ENCODE measurements around the gene GNAL. TPM values are rescaled to one million over a fixed set of nuclear protein-coding genes. Genes with fewer than 3 reads are reported as not detected.

GNAL gene
- total RNA-seq, 1 experiment from 2014 or later: 28.4 TPM

DNA sequence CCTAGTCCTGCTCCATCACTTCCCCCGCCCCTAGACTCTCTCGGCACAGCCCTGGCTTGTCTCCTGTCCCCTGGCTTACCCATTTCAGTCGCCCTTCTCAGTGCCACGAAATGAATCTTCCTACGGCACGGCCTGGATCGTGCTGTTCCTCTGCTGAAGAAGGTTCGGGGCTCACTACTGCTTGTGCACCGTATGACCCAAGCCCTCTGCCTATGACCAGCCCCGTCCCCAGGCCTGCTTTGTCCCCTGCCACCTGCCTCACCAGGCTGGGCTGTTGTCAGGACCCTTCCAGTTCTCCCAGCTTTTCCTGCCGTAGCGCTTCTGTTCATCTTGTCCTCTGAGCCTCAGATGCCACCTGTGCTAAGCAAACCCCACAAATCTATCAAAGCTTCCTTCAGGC is 176.0 kb downstream of the GNAL start:
- BruUV-seq (replicated peaks): no TSS peak
- no peaks in the 10 kb centered on the region for H3K27me3 Mint-ChIP-seq (ENCODE audit: insufficient read depth, unreplicated experiment)
- no peak overlapping the region for H3K4me3 ChIP-seq (ENCODE audit: low read depth, low read length)
- no peak overlapping the region for H3K4me3 Mint-ChIP-seq (ENCODE audit: unreplicated experiment)
- TF ChIP-seq, protein P1, sequence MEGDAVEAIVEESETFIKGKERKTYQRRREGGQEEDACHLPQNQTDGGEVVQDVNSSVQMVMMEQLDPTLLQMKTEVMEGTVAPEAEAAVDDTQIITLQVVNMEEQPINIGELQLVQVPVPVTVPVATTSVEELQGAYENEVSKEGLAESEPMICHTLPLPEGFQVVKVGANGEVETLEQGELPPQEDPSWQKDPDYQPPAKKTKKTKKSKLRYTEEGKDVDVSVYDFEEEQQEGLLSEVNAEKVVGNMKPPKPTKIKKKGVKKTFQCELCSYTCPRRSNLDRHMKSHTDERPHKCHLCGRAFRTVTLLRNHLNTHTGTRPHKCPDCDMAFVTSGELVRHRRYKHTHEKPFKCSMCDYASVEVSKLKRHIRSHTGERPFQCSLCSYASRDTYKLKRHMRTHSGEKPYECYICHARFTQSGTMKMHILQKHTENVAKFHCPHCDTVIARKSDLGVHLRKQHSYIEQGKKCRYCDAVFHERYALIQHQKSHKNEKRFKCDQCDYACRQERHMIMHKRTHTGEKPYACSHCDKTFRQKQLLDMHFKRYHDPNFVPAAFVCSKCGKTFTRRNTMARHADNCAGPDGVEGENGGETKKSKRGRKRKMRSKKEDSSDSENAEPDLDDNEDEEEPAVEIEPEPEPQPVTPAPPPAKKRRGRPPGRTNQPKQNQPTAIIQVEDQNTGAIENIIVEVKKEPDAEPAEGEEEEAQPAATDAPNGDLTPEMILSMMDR (IDR thresholded peaks at IDR 0.05; ENCODE audit: insufficient read depth in 1 of 2, low read depth in 1 of 2, low read length in 1 of 2, severe bottlenecking in 1 of 2, unreplicated experiment in 1 of 2): no peak
- intact Hi-C loops (cut with micrococcal nuclease; ENCODE audit: unreplicated experiment): no loop called here
- peaks cover 6% of the 10 kb centered on the region for H3K36me3 Mint-ChIP-seq (ENCODE audit: insufficient read depth, unreplicated experiment)
- H3K36me3 ChIP-seq (ENCODE audit: control insufficient read depth, insufficient read depth, low read length): no peaks in the 10 kb centered on the region
- POLR2A ChIA-PET: no interaction called here
- CTCF ChIA-PET: interaction anchor here (0.7 to 0.9 kb wide), 2 partner anchors 132 to 455 kb away, joined by 4 to 8 read pairs; no protein-coding TSS in a partner anchor
- H3K4me1 Mint-ChIP-seq (ENCODE audit: low read depth, unreplicated experiment): peaks cover 14% of the 10 kb centered on the region
- H3K27me3 ChIP-seq (replicated peaks; ENCODE audit: control insufficient read depth, insufficient read depth, low read length): no peaks in the 10 kb centered on the region
- no peak overlapping the region for H3K27ac Mint-ChIP-seq (ENCODE audit: unreplicated experiment)
- no peaks in the 10 kb centered on the region for H3K9me3 ChIP-seq
- H3K4me1 ChIP-seq: peaks cover 25% of the 10 kb centered on the region
- H3K9me3 Mint-ChIP-seq (ENCODE audit: unreplicated experiment): no peaks in the 10 kb centered on the region
- no peak for DNase-seq

DNA sequence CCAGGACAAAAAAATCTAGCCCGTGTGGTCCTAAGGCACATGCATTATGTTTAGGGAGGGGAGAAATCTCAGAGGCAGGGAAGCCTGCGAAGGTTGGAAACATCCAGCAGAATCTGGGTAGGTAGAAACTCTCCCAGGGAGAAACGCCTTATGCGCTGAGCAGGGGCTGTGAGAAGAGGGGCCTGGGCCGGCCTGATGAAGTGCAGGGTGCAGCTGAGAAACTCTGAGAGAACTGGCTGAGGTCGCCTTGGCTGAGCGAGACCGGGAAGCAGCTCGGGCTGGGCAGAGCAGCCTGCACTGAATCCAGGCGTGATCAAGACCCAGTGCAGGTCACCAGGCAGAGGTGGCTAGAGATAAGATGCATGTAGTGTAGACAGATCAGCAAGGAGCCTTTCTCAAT is 177.3 kb downstream of the GNAL start:
- no peak for DNase-seq
- no peaks in the 10 kb centered on the region for H3K36me3 ChIP-seq (ENCODE audit: control insufficient read depth, insufficient read depth, low read length)
- no peak overlapping the region for H3K4me3 Mint-ChIP-seq (ENCODE audit: unreplicated experiment)
- POLR2A ChIA-PET: no interaction called here
- intact Hi-C loops (cut with micrococcal nuclease; ENCODE audit: unreplicated experiment): no loop called here
- no TSS peak for BruUV-seq (replicated peaks)
- peak overlapping the region; percentile 66 for H3K27ac Mint-ChIP-seq (ENCODE audit: unreplicated experiment)
- CTCF ChIA-PET: interaction anchor here (0.7 kb wide), 1 partner anchor 40 kb away, joined by 3 read pairs; no protein-coding TSS in a partner anchor
- H3K4me3 ChIP-seq (ENCODE audit: low read depth, low read length): no peak overlapping the region
- no peaks in the 10 kb centered on the region for H3K9me3 ChIP-seq
- TF ChIP-seq, protein P1 (IDR thresholded peaks at IDR 0.05; ENCODE audit: insufficient read depth in 1 of 2, low read depth in 1 of 2, low read length in 1 of 2, severe bottlenecking in 1 of 2, unreplicated experiment in 1 of 2): no peak
- no peaks in the 10 kb centered on the region for H3K27me3 Mint-ChIP-seq (ENCODE audit: insufficient read depth, unreplicated experiment)
- peaks cover 12% of the 10 kb centered on the region for H3K4me1 ChIP-seq
- H3K9me3 Mint-ChIP-seq (ENCODE audit: unreplicated experiment): no peaks in the 10 kb centered on the region
- H3K36me3 Mint-ChIP-seq (ENCODE audit: insufficient read depth, unreplicated experiment): peaks cover 6% of the 10 kb centered on the region
- H3K4me1 Mint-ChIP-seq (ENCODE audit: low read depth, unreplicated experiment): peaks cover 7% of the 10 kb centered on the region
- H3K27me3 ChIP-seq (replicated peaks; ENCODE audit: control insufficient read depth, insufficient read depth, low read length): no peaks in the 10 kb centered on the region

DNA sequence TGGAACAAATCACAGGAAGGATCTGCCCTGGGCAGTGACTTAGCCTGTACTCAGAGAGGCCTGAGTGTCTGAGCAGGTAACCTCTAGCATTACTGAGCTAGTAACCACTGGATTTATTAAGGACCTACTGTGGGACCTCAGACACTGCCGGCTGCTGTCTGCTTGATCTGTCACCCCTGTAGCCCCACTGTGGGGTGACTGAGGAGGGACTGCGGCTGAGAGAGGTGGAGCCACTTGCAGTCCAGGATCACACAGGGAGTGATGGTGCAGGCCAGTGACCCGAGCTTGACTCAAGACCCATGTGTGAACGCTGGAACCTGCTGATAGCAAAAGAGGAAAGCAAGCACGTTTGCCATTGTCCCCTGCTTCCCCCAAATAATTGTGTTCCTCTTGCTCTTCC is 177.7 kb downstream of the GNAL start:
- no TSS peak for BruUV-seq (replicated peaks)
- Mint-ChIP-seq H3K9me3 (ENCODE audit: unreplicated experiment) (no peaks in the 10 kb centered on the region), H3K27ac (ENCODE audit: unreplicated experiment) (peak overlapping the region; percentile 66), H3K36me3 (ENCODE audit: insufficient read depth, unreplicated experiment) (peaks cover 3% of the 10 kb centered on the region), H3K27me3 (ENCODE audit: insufficient read depth, unreplicated experiment) (no peaks in the 10 kb centered on the region), H3K4me1 (ENCODE audit: low read depth, unreplicated experiment) (peaks cover 3% of the 10 kb centered on the region), H3K4me3 (ENCODE audit: unreplicated experiment) (no peak overlapping the region)
- CTCF ChIA-PET: interaction anchor here (0.7 kb wide), 1 partner anchor 40 kb away, joined by 3 read pairs; no protein-coding TSS in a partner anchor
- H3K36me3 ChIP-seq (ENCODE audit: control insufficient read depth, insufficient read depth, low read length): no peaks in the 10 kb centered on the region
- H3K4me1 ChIP-seq: peaks cover 8% of the 10 kb centered on the region
- TF ChIP-seq, protein P1 (IDR thresholded peaks at IDR 0.05; ENCODE audit: insufficient read depth in 1 of 2, low read depth in 1 of 2, low read length in 1 of 2, severe bottlenecking in 1 of 2, unreplicated experiment in 1 of 2): no peak
- DNase-seq: no peak
- H3K9me3 ChIP-seq: no peaks in the 10 kb centered on the region
- no peaks in the 10 kb centered on the region for H3K27me3 ChIP-seq (replicated peaks; ENCODE audit: control insufficient read depth, insufficient read depth, low read length)
- POLR2A ChIA-PET: no interaction called here
- intact Hi-C loops (cut with micrococcal nuclease; ENCODE audit: unreplicated experiment): no loop called here
- H3K4me3 ChIP-seq (ENCODE audit: low read depth, low read length): no peak overlapping the region

Measured in Caco-2 (cell line).